HepG2 (cell line): ENCODE results near the gene TOMM6.

ENCODE experiments used
- CHD4 ChIP-seq: fragments of 200-600 bp; sonication (generic); IDR thresholded peaks from 2 replicates; pipeline ENCODE4 v1.7.0; 2017; ENCODE audit warnings: mild to moderate bottlenecking, low read length, borderline replicate concordance
- EZH2 ChIP-seq: conservative IDR thresholded peaks from 2 replicates; pipeline ENCODE4 v1.6.1; 2012; ENCODE audit warnings: mild to moderate bottlenecking, low read depth, low read length, moderate library complexity
- NBN ChIP-seq: fragments of 450-650 bp; conservative IDR thresholded peaks from 2 replicates; pipeline ENCODE4 v1.6.1; 2017
- NFIC ChIP-seq: IDR thresholded peaks from 2 replicates; pipeline ENCODE4 v1.6.1; 2012; ENCODE audit warnings: mild to moderate bottlenecking, low read length, inconsistent platforms
- POLR2A ChIP-seq, 2 experiments: IDR thresholded peaks; 2 replicates each; pipeline ENCODE4 v1.6.1; 2011; ENCODE audit warnings: low read depth in 2 of 2, low read length in 2 of 2, mild to moderate bottlenecking in 1 of 2, moderate library complexity in 1 of 2; ENCODE audit not compliant: insufficient read depth in 1 of 2
- SMAD1 ChIP-seq: sonication (generic); formaldehyde crosslinking; IDR thresholded peaks from 2 replicates; pipeline ENCODE4 v1.4.0; 2020; ENCODE audit warnings: missing genetic modification reagents, low read depth, mild to moderate bottlenecking, borderline replicate concordance
- SMARCE1 ChIP-seq: fragments of 450-650 bp; IDR thresholded peaks from 2 replicates; pipeline ENCODE4 v1.6.1; 2017; ENCODE audit warnings: borderline replicate concordance
- ZFP36L1 ChIP-seq: sonication (generic); formaldehyde crosslinking; IDR thresholded peaks from 2 replicates; pipeline ENCODE4 v1.8.0; 2022; ENCODE audit warnings: mild to moderate bottlenecking, missing genetic modification reagents, moderate library complexity
- ZNF282 ChIP-seq: fragments of 450-650 bp; IDR thresholded peaks from 2 replicates; pipeline ENCODE4 v1.6.1; 2018; ENCODE audit not compliant: partially characterized antibody
- TF ChIP-seq, protein P1 (sequence below): sonication (generic); formaldehyde crosslinking; IDR thresholded peaks from 2 replicates; pipeline ENCODE4 v1.5.0; 2020; ENCODE audit warnings: mild to moderate bottlenecking, missing genetic modification reagents, moderate library complexity
- TF ChIP-seq, protein P2 (sequence below): conservative IDR thresholded peaks from 2 replicates; pipeline ENCODE4 v1.6.1; 2018; ENCODE audit warnings: missing genetic modification reagents
- TF ChIP-seq, protein P3 (sequence below): IDR thresholded peaks from 2 replicates; pipeline ENCODE4 v1.6.1; 2012; ENCODE audit warnings: inconsistent platforms

DNA sequence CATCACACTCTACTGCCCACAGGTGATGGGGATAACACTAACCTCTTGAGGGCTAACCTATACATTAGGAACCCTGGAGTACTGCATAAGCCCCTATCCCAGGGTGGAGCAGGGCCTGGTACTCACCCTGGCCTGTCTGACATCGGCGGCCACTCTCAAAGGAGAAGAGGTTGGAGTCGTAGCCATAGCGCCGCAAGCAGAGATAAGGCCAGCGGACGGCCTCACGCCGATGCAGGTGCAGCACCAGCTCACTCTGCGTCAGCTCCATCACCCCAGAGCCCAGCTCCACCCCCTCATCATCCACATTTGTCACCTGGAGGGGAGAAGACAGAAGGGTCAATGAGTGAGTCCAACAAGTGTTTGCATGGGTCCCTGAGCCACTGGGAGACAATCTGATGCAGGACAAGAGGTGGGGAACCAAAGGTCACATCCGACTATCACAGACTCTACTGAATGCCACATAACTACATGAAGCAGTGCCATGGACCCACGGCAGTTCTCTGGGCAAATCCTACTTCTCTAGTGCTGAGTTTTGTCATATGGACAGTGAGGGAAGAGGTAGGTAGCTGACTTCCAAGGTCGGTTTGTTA lies 12.1 kb upstream of the TOMM6 start:
- TF ChIP-seq CHD4 (no peak), NFIC (no peak), SMARCE1 (no peak), SMAD1 (CRISPR knock-in tag) (no peak), EZH2 (no peak), ZFP36L1 (no peak), POLR2A (IDR thresholded peaks at IDR 0.05; ENCODE audit: insufficient read depth in 1 of 2, low read depth in 2 of 2, low read length in 2 of 2) (no peak), NBN (no peak), ZNF282 (no peak)
- TF ChIP-seq, protein P1, sequence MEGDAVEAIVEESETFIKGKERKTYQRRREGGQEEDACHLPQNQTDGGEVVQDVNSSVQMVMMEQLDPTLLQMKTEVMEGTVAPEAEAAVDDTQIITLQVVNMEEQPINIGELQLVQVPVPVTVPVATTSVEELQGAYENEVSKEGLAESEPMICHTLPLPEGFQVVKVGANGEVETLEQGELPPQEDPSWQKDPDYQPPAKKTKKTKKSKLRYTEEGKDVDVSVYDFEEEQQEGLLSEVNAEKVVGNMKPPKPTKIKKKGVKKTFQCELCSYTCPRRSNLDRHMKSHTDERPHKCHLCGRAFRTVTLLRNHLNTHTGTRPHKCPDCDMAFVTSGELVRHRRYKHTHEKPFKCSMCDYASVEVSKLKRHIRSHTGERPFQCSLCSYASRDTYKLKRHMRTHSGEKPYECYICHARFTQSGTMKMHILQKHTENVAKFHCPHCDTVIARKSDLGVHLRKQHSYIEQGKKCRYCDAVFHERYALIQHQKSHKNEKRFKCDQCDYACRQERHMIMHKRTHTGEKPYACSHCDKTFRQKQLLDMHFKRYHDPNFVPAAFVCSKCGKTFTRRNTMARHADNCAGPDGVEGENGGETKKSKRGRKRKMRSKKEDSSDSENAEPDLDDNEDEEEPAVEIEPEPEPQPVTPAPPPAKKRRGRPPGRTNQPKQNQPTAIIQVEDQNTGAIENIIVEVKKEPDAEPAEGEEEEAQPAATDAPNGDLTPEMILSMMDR (CRISPR knock-in tag), result no peak
- TF ChIP-seq, protein P2, sequence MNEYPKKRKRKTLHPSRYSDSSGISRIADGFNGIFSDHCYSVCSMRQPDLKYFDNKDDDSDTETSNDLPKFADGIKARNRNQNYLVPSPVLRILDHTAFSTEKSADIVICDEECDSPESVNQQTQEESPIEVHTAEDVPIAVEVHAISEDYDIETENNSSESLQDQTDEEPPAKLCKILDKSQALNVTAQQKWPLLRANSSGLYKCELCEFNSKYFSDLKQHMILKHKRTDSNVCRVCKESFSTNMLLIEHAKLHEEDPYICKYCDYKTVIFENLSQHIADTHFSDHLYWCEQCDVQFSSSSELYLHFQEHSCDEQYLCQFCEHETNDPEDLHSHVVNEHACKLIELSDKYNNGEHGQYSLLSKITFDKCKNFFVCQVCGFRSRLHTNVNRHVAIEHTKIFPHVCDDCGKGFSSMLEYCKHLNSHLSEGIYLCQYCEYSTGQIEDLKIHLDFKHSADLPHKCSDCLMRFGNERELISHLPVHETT, result no peak
- TF ChIP-seq, protein P3, sequence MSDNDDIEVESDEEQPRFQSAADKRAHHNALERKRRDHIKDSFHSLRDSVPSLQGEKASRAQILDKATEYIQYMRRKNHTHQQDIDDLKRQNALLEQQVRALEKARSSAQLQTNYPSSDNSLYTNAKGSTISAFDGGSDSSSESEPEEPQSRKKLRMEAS, result no peak
